Measurements from ENCODE around the gene ERBB2.
A peak's percentile ranks its signal among the peaks of the same experiment; 100 is the strongest.
"Not testable (repeated sequence)": the region's sequence is repeated elsewhere in the genome, so short reads cannot be mapped to it uniquely, and the experiment has no call there.

Gene ERBB2

DNA sequence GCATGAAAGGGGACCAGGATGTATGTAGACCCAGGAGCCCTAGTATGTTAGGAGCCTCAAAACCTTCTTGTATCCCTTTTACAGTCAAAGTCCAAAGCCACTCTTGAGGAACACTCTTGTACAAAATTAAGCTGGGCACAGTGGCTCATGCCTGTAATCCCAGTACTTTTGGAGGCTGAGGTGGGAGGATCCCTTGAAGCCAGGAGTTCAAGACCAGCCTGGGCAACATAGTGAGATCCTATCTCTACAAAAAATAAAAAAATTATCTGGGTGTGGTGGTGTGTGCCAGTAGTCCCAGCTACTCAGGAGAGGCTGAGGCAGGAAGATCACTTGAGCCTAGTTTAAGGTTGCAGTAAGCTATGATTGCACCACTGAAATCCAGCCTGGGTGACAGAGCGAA lies 26.1 kb downstream of the ERBB2 start:
- H3K9ac ChIP-seq (ENCODE audit: low read length); H3K9me3 ChIP-seq (ENCODE audit: control insufficient read depth, low read depth, low read length); H3K27me3 ChIP-seq (ENCODE audit: control insufficient read depth, insufficient read depth, low read length); H3K4me3 ChIP-seq (ENCODE audit: low read length); H3K4me1 ChIP-seq (ENCODE audit: control insufficient read depth, low read depth, low read length); H3K27ac ChIP-seq (ENCODE audit: low read length): not testable (repeated sequence)
- peaks cover 47% of the 10 kb centered on the region for H3K36me3 ChIP-seq (ENCODE audit: control insufficient read depth, low read depth, low read length)

DNA sequence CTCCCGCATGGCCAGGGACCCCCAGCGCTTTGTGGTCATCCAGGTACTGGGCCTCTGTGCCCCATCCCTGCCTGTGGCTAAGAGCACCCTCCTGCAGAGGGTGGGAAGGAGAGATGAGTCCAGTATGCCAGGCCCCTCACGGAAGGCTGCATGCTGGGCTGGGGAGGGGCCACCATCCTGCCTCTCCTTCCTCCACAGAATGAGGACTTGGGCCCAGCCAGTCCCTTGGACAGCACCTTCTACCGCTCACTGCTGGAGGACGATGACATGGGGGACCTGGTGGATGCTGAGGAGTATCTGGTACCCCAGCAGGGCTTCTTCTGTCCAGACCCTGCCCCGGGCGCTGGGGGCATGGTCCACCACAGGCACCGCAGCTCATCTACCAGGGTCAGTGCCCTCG lies 26.8 kb downstream of the ERBB2 start:
- H3K4me1 ChIP-seq (ENCODE audit: control insufficient read depth, low read depth, low read length) = no peaks in the 10 kb centered on the region

DNA sequence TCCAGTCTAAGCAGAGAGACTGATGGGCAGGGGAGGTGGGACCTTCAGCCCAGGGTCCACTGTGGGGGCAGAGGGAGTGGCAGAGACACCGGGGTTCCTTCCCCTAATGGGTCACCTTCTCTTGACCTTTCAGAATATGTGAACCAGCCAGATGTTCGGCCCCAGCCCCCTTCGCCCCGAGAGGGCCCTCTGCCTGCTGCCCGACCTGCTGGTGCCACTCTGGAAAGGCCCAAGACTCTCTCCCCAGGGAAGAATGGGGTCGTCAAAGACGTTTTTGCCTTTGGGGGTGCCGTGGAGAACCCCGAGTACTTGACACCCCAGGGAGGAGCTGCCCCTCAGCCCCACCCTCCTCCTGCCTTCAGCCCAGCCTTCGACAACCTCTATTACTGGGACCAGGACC lies 27.7 kb downstream of the ERBB2 start:
- no peak overlapping the region for H3K4me3 ChIP-seq (ENCODE audit: low read length)
- no peak overlapping the region for H3K9ac ChIP-seq (ENCODE audit: low read length)
- no peaks in the 10 kb centered on the region for H3K27me3 ChIP-seq (ENCODE audit: control insufficient read depth, insufficient read depth, low read length)
- H3K27ac ChIP-seq (ENCODE audit: low read length) = no peak overlapping the region
- peaks cover 43% of the 10 kb centered on the region for H3K36me3 ChIP-seq (ENCODE audit: control insufficient read depth, low read depth, low read length)
- no peaks in the 10 kb centered on the region for H3K4me1 ChIP-seq (ENCODE audit: control insufficient read depth, low read depth, low read length)
- no peaks in the 10 kb centered on the region for H3K9me3 ChIP-seq (ENCODE audit: control insufficient read depth, low read depth, low read length)

More for the DNA sequence above, 26.8 kb downstream of the ERBB2 start:
- Histone ChIP-seq H3K27ac (ENCODE audit: low read length) (no peak overlapping the region), H3K9me3 (ENCODE audit: control insufficient read depth, low read depth, low read length) (no peaks in the 10 kb centered on the region), H3K27me3 (ENCODE audit: control insufficient read depth, insufficient read depth, low read length) (no peaks in the 10 kb centered on the region), H3K36me3 (ENCODE audit: control insufficient read depth, low read depth, low read length) (peaks cover 43% of the 10 kb centered on the region), H3K4me3 (ENCODE audit: low read length) (no peak overlapping the region), H3K9ac (ENCODE audit: low read length) (no peak overlapping the region)

DNA sequence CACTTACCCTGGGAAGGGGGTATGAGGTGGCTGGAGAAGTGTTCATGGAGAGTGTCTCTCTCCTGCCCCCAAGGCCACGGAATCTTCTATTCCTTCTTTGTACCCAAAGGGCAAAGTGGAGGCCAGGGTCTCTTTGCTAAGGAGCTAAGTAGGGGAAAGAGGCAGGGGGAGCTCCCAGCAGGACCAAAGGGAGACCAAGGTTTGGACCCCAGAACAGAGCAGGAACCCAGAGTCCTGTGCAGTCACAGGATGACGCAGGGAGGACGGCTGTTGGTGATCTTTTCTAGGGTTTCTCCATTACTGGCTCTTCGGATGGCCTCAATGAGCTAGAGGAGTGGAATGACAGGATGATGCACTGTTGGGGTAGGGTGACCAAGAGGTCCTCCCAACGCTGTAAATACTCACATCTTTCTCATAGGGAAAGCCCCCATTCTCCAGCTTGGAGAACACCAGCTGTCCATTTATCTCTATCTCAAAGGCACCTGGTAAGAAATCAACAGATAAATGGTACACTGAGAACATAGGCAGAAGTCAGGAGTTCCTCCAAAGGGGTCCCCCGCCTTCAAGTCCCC lies 29.5 kb downstream of the ERBB2 start:
- H3K9ac ChIP-seq (ENCODE audit: low read length) = peak overlapping the region; percentile 64
- H3K27me3 ChIP-seq (ENCODE audit: control insufficient read depth, insufficient read depth, low read length) = no peaks in the 10 kb centered on the region
- H3K9me3 ChIP-seq (ENCODE audit: control insufficient read depth, low read depth, low read length) = no peaks in the 10 kb centered on the region
- peaks cover 42% of the 10 kb centered on the region for H3K36me3 ChIP-seq (ENCODE audit: control insufficient read depth, low read depth, low read length)
- H3K4me1 ChIP-seq (ENCODE audit: control insufficient read depth, low read depth, low read length) = no peaks in the 10 kb centered on the region
- peak overlapping the region; percentile 67 for H3K4me3 ChIP-seq (ENCODE audit: low read length)
- H3K27ac ChIP-seq (ENCODE audit: low read length) = no peak overlapping the region

DNA sequence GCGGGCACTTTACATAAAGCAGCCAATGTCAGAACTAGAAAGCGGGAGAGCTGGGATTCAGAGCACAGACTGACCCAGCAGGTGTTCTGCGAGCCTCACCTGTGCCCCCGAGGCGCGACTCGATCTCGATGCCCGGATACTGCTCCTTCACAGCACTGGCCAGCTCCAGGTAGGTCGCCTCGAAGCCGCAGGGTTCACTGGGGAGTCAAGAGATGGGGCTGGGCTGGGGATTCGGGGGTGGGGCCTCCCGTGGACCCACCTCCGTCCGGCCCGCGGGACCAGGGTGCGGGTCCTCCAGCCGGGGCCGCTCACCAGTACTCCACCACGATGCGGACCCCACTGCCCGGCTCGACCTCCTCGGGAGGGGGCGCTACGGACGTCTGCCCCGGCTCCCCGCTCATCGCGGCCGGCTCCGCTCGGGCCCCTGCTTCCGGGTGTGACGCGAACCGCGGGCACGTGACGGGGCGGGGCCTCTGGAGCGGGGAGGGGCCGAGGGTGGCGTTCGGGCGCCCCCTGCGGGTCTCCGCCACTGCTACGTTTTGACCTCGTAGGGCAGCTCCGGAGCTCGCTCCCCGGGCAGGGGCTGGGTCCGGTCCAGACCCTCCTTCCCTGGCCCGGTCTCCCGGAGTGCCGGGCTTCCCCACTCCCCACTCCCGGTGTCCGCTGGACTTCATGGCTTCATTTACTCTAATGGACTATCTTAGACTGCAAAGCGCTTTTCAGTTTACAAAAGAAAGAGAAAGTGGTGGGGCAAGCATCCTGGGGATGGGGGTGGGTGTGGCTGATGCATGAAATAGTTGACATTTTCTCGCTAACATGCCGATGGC lies 30.4 kb downstream of the ERBB2 start, which contains the start of gene MIEN1:
Gene MIEN1 (minus strand): TSS at position 438 of the 827 bp plus-strand sequence. CDS start 37 bp downstream, at position 401.
- Histone ChIP-seq H3K4me1 (ENCODE audit: control insufficient read depth, low read depth, low read length) (no peaks in the 10 kb centered on the region), H3K27ac (ENCODE audit: low read length) (no peak within 1 kb of the TSS), H3K27me3 (ENCODE audit: control insufficient read depth, insufficient read depth, low read length) (no peaks in the 10 kb centered on the region), H3K36me3 (ENCODE audit: control insufficient read depth, low read depth, low read length) (peaks cover 33% of the 10 kb centered on the region), H3K9me3 (ENCODE audit: control insufficient read depth, low read depth, low read length) (no peaks in the 10 kb centered on the region), H3K4me3 (ENCODE audit: low read length) (peak within 1 kb of the TSS; percentile 67), H3K9ac (ENCODE audit: low read length) (peak within 1 kb of the TSS; percentile 64)

DNA sequence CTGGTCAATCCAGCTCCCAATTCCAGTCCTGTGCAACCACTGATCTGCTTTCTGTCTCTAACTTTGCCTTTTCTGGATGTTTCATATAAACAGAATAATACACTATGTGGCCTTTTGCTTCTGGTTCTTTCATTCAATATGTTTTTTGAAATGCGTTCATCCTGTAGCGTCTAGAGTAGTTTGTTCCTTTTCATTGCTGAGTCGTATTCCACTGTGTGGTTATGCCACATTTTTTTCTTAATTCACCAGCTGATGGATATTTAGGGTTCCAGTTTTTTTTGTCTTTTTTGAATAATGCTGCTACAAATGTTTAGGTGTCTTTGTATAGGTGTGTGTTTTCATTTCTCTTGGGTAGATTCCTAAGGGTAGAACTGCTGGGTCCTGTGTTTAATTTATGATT lies 32.7 kb downstream of the ERBB2 start:
- Histone ChIP-seq H3K27me3 (ENCODE audit: control insufficient read depth, insufficient read depth, low read length) (no peaks in the 10 kb centered on the region), H3K4me1 (ENCODE audit: control insufficient read depth, low read depth, low read length) (peaks cover 4% of the 10 kb centered on the region), H3K9ac (ENCODE audit: low read length) (no peak overlapping the region), H3K9me3 (ENCODE audit: control insufficient read depth, low read depth, low read length) (no peaks in the 10 kb centered on the region), H3K36me3 (ENCODE audit: control insufficient read depth, low read depth, low read length) (peaks cover 12% of the 10 kb centered on the region), H3K27ac (ENCODE audit: low read length) (no peak overlapping the region), H3K4me3 (ENCODE audit: low read length) (no peak overlapping the region)

DNA sequence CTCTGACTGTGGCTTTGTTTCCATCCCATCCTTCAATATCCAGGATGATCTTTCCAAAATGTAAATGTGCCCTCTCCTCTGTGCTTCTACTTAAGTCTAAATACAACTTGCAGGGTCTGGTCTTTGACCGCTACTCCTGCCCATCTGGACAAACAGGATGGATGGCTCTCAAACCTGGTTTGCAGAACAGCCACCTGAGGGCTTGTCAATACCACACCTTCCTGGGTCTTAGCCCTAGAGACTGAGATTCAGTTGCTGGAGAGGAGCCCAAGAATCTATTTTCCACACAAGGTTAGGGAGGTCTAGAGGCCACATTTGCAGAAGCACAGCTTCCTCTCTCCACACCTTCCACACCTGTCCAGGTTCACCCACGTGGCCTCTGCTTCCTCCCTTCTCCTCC lies 36.0 kb downstream of the ERBB2 start:
- peaks cover 5% of the 10 kb centered on the region for H3K27me3 ChIP-seq (ENCODE audit: control insufficient read depth, insufficient read depth, low read length)
- H3K4me3 ChIP-seq (ENCODE audit: low read length) = no peak overlapping the region
- no peaks in the 10 kb centered on the region for H3K36me3 ChIP-seq (ENCODE audit: control insufficient read depth, low read depth, low read length)
- no peak overlapping the region for H3K9ac ChIP-seq (ENCODE audit: low read length)
- H3K4me1 ChIP-seq (ENCODE audit: control insufficient read depth, low read depth, low read length) = peaks cover 13% of the 10 kb centered on the region
- H3K27ac ChIP-seq (ENCODE audit: low read length) = no peak overlapping the region
- no peaks in the 10 kb centered on the region for H3K9me3 ChIP-seq (ENCODE audit: control insufficient read depth, low read depth, low read length)

DNA sequence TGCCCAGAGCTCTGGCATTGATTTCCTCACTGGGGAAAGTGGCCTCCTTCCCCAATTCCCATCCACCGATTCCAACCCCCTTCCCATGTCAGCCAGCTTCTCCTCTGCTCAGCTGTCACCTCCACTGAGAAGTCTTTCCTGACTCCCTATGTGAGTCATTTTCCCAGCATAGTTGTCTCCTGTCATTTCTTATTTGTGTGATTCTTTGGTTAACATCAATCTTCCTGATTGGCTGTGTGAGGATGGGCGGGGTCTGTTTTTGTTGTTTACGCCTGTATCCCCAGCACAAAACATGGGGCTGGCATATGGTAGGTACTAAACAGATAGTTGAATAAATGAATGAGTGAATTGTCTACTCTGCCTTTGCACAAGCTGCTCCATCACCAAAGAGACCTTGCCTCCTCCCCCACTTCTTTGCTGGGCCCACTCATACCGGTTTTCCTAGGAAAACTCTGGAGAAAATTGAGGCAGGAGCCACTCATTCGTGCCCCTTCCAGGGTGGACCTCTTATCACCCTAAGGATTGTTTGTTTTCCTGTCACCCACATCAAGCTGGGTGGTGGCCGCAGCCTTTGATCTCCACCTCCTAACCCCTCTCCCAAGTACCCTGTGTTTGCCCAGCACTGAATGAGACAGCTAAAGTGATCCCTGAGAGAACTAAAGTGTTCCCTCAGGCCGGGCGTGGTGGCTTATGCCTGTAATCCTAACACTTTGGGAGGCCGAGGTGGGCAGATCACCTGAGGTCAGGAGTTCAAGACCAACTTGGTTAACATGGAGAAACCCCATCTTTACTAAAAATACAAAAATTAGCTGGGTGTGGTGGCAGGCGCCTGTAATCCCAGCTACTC lies 36.7 kb downstream of the ERBB2 start:
- peaks cover 5% of the 10 kb centered on the region for H3K27me3 ChIP-seq (ENCODE audit: control insufficient read depth, insufficient read depth, low read length)
- no peak overlapping the region for H3K9ac ChIP-seq (ENCODE audit: low read length)
- H3K4me1 ChIP-seq (ENCODE audit: control insufficient read depth, low read depth, low read length) = peaks cover 17% of the 10 kb centered on the region
- H3K36me3 ChIP-seq (ENCODE audit: control insufficient read depth, low read depth, low read length) = no peaks in the 10 kb centered on the region
- H3K4me3 ChIP-seq (ENCODE audit: low read length) = no peak overlapping the region
- H3K27ac ChIP-seq (ENCODE audit: low read length) = no peak overlapping the region
- H3K9me3 ChIP-seq (ENCODE audit: control insufficient read depth, low read depth, low read length) = no peaks in the 10 kb centered on the region

DNA sequence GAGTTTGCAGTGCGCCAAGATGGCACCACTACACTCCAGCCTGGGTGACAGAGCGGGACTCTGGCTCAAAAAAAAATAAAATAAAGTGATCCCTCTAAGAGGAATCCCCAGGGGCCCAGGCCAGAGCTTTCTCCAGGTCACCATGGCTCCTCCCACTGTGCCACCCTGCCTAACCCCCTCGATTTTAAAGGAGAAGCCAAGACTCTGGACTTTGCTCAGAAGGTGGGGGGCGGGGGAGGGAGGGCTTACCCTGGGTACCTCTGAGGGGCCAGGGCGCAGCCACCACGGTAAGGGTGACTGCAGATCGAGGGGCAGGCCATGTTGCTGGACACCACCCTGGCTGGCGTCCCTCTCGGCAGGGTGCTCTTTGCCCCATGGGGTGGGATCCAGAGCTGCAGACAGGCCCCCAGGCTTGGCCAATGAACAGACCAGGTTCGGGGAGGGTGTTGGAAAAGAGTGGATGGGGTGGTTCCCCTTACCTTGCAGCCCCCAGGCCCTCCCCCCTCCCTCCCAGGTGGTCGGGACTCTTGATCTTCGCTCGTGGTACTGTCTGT lies 37.4 kb downstream of the ERBB2 start:
- Histone ChIP-seq H3K36me3 (ENCODE audit: control insufficient read depth, low read depth, low read length) (no peaks in the 10 kb centered on the region), H3K9me3 (ENCODE audit: control insufficient read depth, low read depth, low read length) (no peaks in the 10 kb centered on the region), H3K27ac (ENCODE audit: low read length) (no peak overlapping the region), H3K27me3 (ENCODE audit: control insufficient read depth, insufficient read depth, low read length) (peaks cover 5% of the 10 kb centered on the region), H3K4me3 (ENCODE audit: low read length) (peak overlapping the region; percentile 89), H3K4me1 (ENCODE audit: control insufficient read depth, low read depth, low read length) (peaks cover 17% of the 10 kb centered on the region), H3K9ac (ENCODE audit: low read length) (peak overlapping the region; percentile 73)

DNA sequence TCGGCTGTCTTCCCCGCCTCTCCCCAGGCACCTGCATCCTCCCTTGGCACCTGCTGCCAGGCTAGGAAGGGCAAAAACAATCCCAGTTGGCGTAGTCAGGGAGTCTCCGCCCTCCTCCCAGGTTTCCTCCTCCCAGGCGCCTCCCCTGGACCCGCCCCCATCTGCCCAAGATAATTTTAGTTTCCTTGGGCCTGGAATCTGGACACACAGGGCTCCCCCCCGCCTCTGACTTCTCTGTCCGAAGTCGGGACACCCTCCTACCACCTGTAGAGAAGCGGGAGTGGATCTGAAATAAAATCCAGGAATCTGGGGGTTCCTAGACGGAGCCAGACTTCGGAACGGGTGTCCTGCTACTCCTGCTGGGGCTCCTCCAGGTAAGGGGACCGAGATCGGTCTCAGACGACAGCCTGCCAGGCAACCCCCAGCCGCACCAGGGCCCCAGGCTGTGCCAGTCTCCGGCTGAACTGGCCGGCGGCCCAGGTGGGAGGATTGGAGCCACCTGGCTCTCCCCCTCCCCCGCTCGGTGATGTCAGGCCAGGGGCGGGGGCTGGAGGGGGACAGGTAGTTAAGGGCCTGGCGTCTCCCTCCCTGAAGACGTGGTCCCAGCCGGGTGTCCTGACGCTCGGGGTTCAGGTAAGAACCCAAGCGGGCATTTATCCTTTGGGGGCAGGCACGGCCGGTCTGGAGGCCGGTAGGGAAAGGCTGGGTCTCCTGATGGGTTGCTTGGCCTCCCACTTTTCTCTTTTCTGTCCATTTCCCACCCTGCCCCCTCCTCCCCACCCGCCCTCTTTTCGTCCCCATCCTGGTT lies 38.1 kb downstream of the ERBB2 start, which contains the start of gene GRB7:
Gene GRB7 (plus strand): TSS at position 179 of the 808 bp plus-strand sequence. CDS start 4,364 bp downstream, outside the sequence.
- H3K4me3 ChIP-seq (ENCODE audit: low read length) = peak within 1 kb of the TSS; percentile 89
- peak within 1 kb of the TSS; percentile 73 for H3K9ac ChIP-seq (ENCODE audit: low read length)
- H3K27ac ChIP-seq (ENCODE audit: low read length) = peak within 1 kb of the TSS; percentile 18
- peaks cover 3% of the 10 kb centered on the region for H3K36me3 ChIP-seq (ENCODE audit: control insufficient read depth, low read depth, low read length)
- H3K9me3 ChIP-seq (ENCODE audit: control insufficient read depth, low read depth, low read length) = no peaks in the 10 kb centered on the region
- H3K4me1 ChIP-seq (ENCODE audit: control insufficient read depth, low read depth, low read length) = peaks cover 17% of the 10 kb centered on the region
- H3K27me3 ChIP-seq (ENCODE audit: control insufficient read depth, insufficient read depth, low read length) = peaks cover 5% of the 10 kb centered on the region

Measured in iPS-18a (cell line).